Mucosa of descending colon (tissue), 3 donors: ENCODE data around the gene BIN1. TPM values are rescaled to one million over a fixed set of nuclear protein-coding genes. Genes with fewer than 3 reads are reported as not detected.

ENCODE experiments used
- ATAC-seq: fragments of 200-7000 bp; cut with Tn5 transposase; one replicate; pipeline ENCODE4 v1.9.1; 2020; ENCODE audit warnings: mild to moderate bottlenecking, moderate library complexity
- DNase-seq, 3 donors: peaks; one replicate each; pipeline ENCODE4 v3.0.0-alpha.2; 2020
- H3K36me3 ChIP-seq: fragments of 200-600 bp; one replicate; pipeline ENCODE4 v1.8.0; 2021; ENCODE audit warnings: low read depth, mild to moderate bottlenecking
- H3K4me1 ChIP-seq: fragments of 200-600 bp; one replicate; pipeline ENCODE4 v1.8.0; 2021; ENCODE audit warnings: low read depth, mild to moderate bottlenecking
- H3K4me3 ChIP-seq: fragments of 200-600 bp; one replicate; pipeline ENCODE4 v1.8.0; 2021; ENCODE audit warnings: mild to moderate bottlenecking
- H3K9me3 ChIP-seq: fragments of 200-600 bp; one replicate; pipeline ENCODE4 v1.8.0; 2021; ENCODE audit warnings: mild to moderate bottlenecking
- CTCF ChIP-seq: fragments of 200-600 bp; IDR thresholded peaks from one replicate; pipeline ENCODE4 v1.8.0; 2022; ENCODE audit warnings: antibody characterized with exemption, mild to moderate bottlenecking
- intact Hi-C, 2 donors: fragments of 100-400 bp; cut with DNase I in 1 of 2; cut with micrococcal nuclease in 1 of 2; formaldehyde crosslinking; loops; one replicate each; pipeline versions ENCODE4 v1.11.0 to v1.11.1; 2022; cut with DNase I, micrococcal nuclease
- total RNA-seq, 3 donors: library from RNA; stranded (reverse); fragmentation: NEBNext Ultra II Directional in 2 of 3; extraction: Animal tissue kit (Norgen Biotek cat#: 25700) in 2 of 3; gene quantifications; one replicate each; pipeline versions ENCODE4 v1.2.1 to v1.2.4, GENCODE V29; 2021 to 2023
- donor health status: DM: no; HTN: no; CAD: no; lungs with moderate emphysema.
- donor health status: DM: no; HTN: no; CAD: no.
- donor health status: DM: no; HTN: yes; CAD: no.

Gene BIN1
- total RNA-seq, 3 donors from 2014 or later: 37.6 to 65.7 (median 46.3) TPM

- H3K36me3 ChIP-seq: no peaks in the 10 kb centered on the region
- intact Hi-C loops: no loop called here
- no peak for DNase-seq
- H3K4me1 ChIP-seq: peaks cover 49% of the 10 kb centered on the region
- no peak for TF ChIP-seq CTCF
- H3K4me3 ChIP-seq: no peak overlapping the region
- H3K9me3 ChIP-seq: no peaks in the 10 kb centered on the region
- ATAC-seq: no peak
Measured at GRCh38 chr2:127082974-127083373, 24.0 kb downstream of the BIN1 start.

GRCh38 chr2:127081826-127082633, 24.9 kb downstream of the BIN1 start:
- DNase-seq: peak in 2 of 3 donors; percentile 73 to 88
- intact Hi-C loops: no loop called here
- peaks cover 49% of the 10 kb centered on the region for H3K4me1 ChIP-seq
- no peaks in the 10 kb centered on the region for H3K9me3 ChIP-seq
- TF ChIP-seq CTCF: no peak
- H3K36me3 ChIP-seq: no peaks in the 10 kb centered on the region
- ATAC-seq: peak; percentile 50
- H3K4me3 ChIP-seq: no peak overlapping the region

GRCh38 chr2:127080938-127081755, 25.8 kb downstream of the BIN1 start:
- no peaks in the 10 kb centered on the region for H3K36me3 ChIP-seq
- no peak overlapping the region for H3K4me3 ChIP-seq
- no peak for TF ChIP-seq CTCF
- H3K9me3 ChIP-seq: no peaks in the 10 kb centered on the region
- H3K4me1 ChIP-seq: peaks cover 49% of the 10 kb centered on the region
- ATAC-seq (peak; percentile 58), DNase-seq (peak; percentile 41 to 83 (median 71))
- intact Hi-C loops: no loop called here

GRCh38 chr2:127080226-127080937, 26.6 kb downstream of the BIN1 start:
- ATAC-seq: peak; percentile 78
- Histone ChIP-seq H3K4me1 (peaks cover 45% of the 10 kb centered on the region), H3K9me3 (no peaks in the 10 kb centered on the region), H3K4me3 (no peak overlapping the region), H3K36me3 (no peaks in the 10 kb centered on the region)
- TF ChIP-seq CTCF: no peak
- peak in 2 of 3 donors; percentile 67 to 80 for DNase-seq
- intact Hi-C loops: no loop called here

GRCh38 chr2:127079358-127079920, 27.5 kb downstream of the BIN1 start:
- intact Hi-C loops: no loop called here
- DNase-seq (no peak), ATAC-seq (no peak)
- Histone ChIP-seq H3K36me3 (no peaks in the 10 kb centered on the region), H3K9me3 (no peaks in the 10 kb centered on the region), H3K4me3 (no peak overlapping the region), H3K4me1 (peaks cover 36% of the 10 kb centered on the region)
- TF ChIP-seq CTCF: no peak
